Left ventricle myocardium inferior (tissue), 1 donor: Measurements from ENCODE around the gene DNAH8. TPM values are rescaled to one million over a fixed set of nuclear protein-coding genes. Genes with fewer than 3 reads are reported as not detected.
"Not testable (repeated sequence)": the region's sequence is repeated elsewhere in the genome, so short reads cannot be mapped to it uniquely, and the experiment has no call there.

Experiments used
- DNase-seq: peaks from one replicate; pipeline ENCODE4 v3.0.0-alpha.2; 2020
- H3K27ac ChIP-seq: fragments of 200-600 bp; replicated peaks from 2 replicates; pipeline ENCODE4 v1.8.0; 2021
- H3K27me3 ChIP-seq: fragments of 200-600 bp; 2 replicates; pipeline ENCODE4 v1.8.0; 2021; ENCODE audit warnings: low read depth
- H3K36me3 ChIP-seq: fragments of 200-600 bp; 2 replicates; pipeline ENCODE4 v1.8.0; 2021
- H3K4me1 ChIP-seq: fragments of 200-600 bp; 2 replicates; pipeline ENCODE4 v1.8.0; 2021
- H3K4me3 ChIP-seq: fragments of 200-600 bp; 2 replicates; pipeline ENCODE4 v1.8.0; 2021; ENCODE audit warnings: mild to moderate bottlenecking, moderate library complexity
- H3K9me3 ChIP-seq: fragments of 200-600 bp; replicated peaks from 2 replicates; pipeline ENCODE4 v1.8.0; 2021
- CTCF ChIP-seq: fragments of 200-600 bp; IDR thresholded peaks from 2 replicates; pipeline ENCODE4 v1.8.0; 2021; ENCODE audit warnings: antibody characterized with exemption, mild to moderate bottlenecking, borderline replicate concordance
- intact Hi-C: fragments of 100-400 bp; cut with micrococcal nuclease; formaldehyde crosslinking; loops from one replicate; pipeline ENCODE4 v1.11.0; 2022
- total RNA-seq: library from RNA; stranded (reverse); fragmentation: NEBNext Ultra II Directional; extraction: Animal tissue kit (Norgen Biotek cat#: 25700); gene quantifications from one replicate; pipeline ENCODE4 v1.2.1, GENCODE V29; 2021
- donor health status: DM: no; HTN: yes; CAD: no; lungs with severe emphysema.

Gene DNAH8
- total RNA-seq, 1 donor from 2014 or later: 0.03 TPM

DNA sequence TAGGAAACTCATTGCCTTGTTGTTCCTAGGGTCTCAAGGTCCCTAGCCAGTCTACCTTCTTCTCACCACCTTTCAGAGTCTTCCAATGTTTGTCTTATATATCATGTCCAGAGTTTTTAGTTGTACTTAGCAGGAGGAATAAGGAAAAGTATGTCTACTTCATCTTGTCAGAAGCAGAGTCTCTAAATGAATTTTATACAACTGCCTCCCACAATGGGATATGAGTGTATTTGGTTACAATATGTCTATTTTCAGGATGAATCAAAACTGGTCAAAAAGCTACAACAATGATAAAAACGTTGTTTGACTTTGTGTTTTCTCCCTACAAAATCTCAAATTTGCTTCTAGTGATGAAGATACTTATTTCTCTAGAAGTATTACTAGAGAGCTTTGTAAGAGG, 19.2 kb upstream of the DNAH8 start:
- TF ChIP-seq CTCF: no peak
- intact Hi-C loops: no loop called here

GRCh38 chr6:38696345-38696744, 18.8 kb upstream of the DNAH8 start:
- intact Hi-C loops: no loop called here
- no peak for TF ChIP-seq CTCF
- DNase-seq: no peak
- H3K27ac ChIP-seq: no peak overlapping the region
- H3K9me3 ChIP-seq: peaks cover 21% of the 10 kb centered on the region
- H3K4me3 ChIP-seq: no peak overlapping the region
- H3K36me3 ChIP-seq: peaks cover 14% of the 10 kb centered on the region
- no peaks in the 10 kb centered on the region for H3K27me3 ChIP-seq
- peaks cover 15% of the 10 kb centered on the region for H3K4me1 ChIP-seq

More for the DNA sequence above, 19.2 kb upstream of the DNAH8 start:
- Histone ChIP-seq H3K4me3 (no peak overlapping the region), H3K9me3 (peaks cover 20% of the 10 kb centered on the region), H3K4me1 (peaks cover 15% of the 10 kb centered on the region), H3K27me3 (no peaks in the 10 kb centered on the region), H3K27ac (no peak overlapping the region), H3K36me3 (peaks cover 13% of the 10 kb centered on the region)
- DNase-seq: no peak

GRCh38 chr6:38697846-38698245, 17.3 kb upstream of the DNAH8 start:
- no peak for TF ChIP-seq CTCF
- Histone ChIP-seq H3K4me1 (peaks cover 24% of the 10 kb centered on the region), H3K27me3 (no peaks in the 10 kb centered on the region), H3K36me3 (peaks cover 14% of the 10 kb centered on the region), H3K4me3 (no peak overlapping the region), H3K27ac (no peak overlapping the region), H3K9me3 (peaks cover 21% of the 10 kb centered on the region)
- intact Hi-C loops: no loop called here
- no peak for DNase-seq

DNA sequence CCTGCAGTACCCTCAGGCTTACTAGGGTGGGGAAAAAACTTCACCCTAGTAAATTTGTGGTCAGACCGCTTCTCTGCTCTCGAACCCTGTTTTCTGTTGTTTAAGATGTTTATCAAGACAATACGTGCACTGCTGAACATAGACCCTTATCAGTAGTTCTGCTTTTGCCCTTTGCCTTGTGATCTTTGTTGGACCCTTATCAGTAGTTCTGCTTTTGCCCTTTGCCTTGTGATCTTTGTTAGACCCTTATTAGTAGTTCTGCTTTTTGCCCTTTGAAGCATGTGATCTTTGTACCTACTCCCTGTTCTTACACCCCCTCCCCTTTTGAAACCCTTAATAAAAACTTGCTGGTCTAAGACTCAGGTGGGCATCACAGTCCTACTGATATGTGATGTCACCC, 15.4 kb upstream of the DNAH8 start:
- Histone ChIP-seq H3K9me3 (peaks cover 21% of the 10 kb centered on the region), H3K4me1 (peaks cover 28% of the 10 kb centered on the region), H3K36me3 (peaks cover 14% of the 10 kb centered on the region)
- H3K4me3 ChIP-seq, H3K27me3 ChIP-seq, DNase-seq, intact Hi-C loops, H3K27ac ChIP-seq: not testable (repeated sequence)

- Histone ChIP-seq H3K9me3 (peaks cover 21% of the 10 kb centered on the region), H3K36me3 (peaks cover 14% of the 10 kb centered on the region), H3K4me3 (peak overlapping the region; percentile 81), H3K27me3 (no peaks in the 10 kb centered on the region), H3K27ac (no peak overlapping the region), H3K4me1 (peaks cover 18% of the 10 kb centered on the region)
- DNase-seq: no peak
- no peak for TF ChIP-seq CTCF
- intact Hi-C loops: no loop called here
Observed at GRCh38 chr6:38701551-38701950, 13.6 kb upstream of the DNAH8 start.

DNA sequence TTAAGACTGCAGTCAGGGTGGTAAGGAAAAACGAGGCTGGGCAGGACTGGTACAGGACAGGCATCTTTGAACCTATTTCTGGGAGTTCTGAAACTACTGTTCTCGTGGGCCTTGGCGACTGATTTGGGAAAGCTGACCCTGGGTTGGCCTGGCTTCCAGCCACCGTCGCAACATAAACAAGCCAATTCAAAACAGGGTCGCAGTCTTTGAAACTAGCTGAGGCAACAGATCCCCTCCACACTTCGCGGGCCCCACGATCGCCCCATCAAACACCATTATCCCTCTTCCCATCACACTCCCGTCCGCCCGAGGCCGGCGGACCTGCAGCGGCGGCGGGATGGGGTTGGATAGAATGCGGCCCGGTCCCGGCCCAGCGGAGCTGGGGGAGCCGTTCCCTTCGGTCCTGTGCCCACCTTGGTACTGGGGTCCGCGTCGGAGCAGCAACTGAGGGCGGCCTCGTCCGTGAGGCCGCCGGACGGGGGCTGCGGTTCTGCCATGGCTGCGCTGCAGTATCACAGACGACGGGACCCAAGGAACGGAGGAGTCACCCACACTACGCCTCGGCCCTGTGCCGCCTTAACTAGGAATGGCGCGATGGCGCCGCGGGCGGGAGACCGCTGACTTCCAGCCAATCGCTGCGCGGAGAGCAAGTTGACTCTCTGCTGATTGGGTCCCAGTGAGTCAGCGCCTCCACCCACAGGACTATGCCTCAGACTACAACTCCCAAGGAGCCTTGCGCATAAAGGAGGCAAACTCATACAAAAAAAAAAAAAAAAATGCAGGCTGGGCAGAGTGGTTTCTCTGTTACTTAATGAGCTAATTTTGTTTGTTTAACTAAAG, 12.3 kb upstream of the DNAH8 start, which contains the start of gene GLO1:
GLO1 (minus strand) TSS at position 588 of the 840 bp plus-strand sequence; CDS start at position 497, 91 bp downstream.
- TF ChIP-seq CTCF: no peak
- peak within 1 kb of the TSS; percentile 81 for H3K4me3 ChIP-seq
- H3K27ac ChIP-seq: peak within 1 kb of the TSS; percentile 91
- peak; percentile 98 for DNase-seq
- H3K36me3 ChIP-seq: peaks cover 14% of the 10 kb centered on the region
- H3K4me1 ChIP-seq: peaks cover 18% of the 10 kb centered on the region
- H3K27me3 ChIP-seq: no peaks in the 10 kb centered on the region
- intact Hi-C loops: no loop called here
- H3K9me3 ChIP-seq: peaks cover 21% of the 10 kb centered on the region
